Stimulated activated CD8-positive, alpha-beta memory T cell treated with anti-CD3 and anti-CD28 coated beads, Interleukin-7, amount 100 ng/mL, for 1 hour (primary cell): ENCODE measurements around the gene SPPL2A.

ENCODE experiments used
- DNase-seq, 2 donors: peaks; one replicate each; pipeline ENCODE4 v3.0.0-alpha.2; 2020; ENCODE audit warnings: low read depth in 2 of 2

The SPPL2A gene

DNA sequence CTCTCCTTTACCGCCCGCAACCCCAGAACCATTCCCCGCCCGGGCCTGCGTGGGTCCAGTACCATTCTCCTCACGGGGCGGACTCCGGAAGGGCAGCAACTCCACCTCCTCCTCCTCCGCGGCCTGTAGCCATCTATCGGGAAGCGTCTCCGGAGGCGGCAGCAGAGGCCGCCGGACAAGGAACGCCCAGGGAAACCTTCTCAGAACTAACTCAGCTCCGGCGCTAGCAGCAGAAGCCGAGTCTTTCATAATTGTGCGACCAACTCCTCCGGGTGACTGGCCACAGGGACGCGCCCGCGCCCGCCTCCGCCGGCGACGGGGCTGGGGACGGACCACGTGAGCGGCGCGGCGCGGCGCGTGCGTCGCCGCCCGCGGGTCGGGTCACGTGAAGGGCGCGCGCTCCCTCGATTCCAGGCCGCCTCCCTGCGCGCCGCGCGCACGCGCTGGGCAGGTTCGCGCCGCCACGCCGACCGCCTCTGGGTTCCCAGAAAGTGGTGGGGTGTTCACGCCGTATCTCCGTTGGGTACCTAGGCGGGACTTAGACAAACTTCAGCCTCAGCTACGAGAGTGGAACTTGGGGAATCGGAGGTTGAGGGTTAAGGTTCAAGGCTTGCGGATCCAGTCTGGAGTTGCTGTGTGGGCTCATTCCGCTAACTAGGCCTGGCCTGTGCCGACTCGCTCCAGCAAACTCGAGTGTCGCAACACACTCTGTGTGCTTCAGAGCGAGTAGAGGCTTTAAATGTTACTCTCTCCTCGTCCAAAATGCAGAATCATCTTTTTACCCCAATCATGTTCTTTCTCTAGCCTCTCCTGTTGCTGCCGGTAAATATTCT lies 78.8 kb downstream of the SPPL2A start, which contains the start of gene TRPM7:
Gene TRPM7, minus strand, starts transcription at position 329 of the 833 bp plus-strand sequence. Its CDS starts 264 bp downstream, at position 65.
- peak; percentile 75 to 79 for DNase-seq

DNA sequence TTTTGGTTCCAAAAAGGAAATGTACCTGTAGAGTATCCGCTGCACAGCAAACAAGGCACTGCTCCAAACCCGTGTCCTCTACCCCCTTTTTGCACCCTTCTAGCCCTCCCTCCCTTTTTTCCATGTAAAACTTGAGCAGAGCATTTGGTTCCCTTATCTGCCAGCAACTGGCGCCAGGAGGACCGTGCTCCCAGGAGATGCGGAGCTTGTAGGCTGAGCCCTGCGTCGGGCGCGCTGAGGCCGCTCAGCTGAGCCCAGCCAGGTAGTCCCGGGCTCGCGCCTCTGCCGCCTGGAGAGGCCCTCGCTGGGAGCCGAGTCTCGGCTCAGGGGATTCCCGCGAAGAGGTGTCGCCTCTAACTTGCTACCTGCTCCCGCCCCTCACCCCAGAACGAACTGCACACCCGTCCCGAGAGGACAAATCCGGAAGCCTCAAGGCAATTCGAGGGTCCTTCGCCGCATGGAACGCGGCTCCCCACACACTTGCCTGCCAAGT lies 79.5 kb downstream of the SPPL2A start:
- peak; percentile 32 to 43 for DNase-seq

DNA sequence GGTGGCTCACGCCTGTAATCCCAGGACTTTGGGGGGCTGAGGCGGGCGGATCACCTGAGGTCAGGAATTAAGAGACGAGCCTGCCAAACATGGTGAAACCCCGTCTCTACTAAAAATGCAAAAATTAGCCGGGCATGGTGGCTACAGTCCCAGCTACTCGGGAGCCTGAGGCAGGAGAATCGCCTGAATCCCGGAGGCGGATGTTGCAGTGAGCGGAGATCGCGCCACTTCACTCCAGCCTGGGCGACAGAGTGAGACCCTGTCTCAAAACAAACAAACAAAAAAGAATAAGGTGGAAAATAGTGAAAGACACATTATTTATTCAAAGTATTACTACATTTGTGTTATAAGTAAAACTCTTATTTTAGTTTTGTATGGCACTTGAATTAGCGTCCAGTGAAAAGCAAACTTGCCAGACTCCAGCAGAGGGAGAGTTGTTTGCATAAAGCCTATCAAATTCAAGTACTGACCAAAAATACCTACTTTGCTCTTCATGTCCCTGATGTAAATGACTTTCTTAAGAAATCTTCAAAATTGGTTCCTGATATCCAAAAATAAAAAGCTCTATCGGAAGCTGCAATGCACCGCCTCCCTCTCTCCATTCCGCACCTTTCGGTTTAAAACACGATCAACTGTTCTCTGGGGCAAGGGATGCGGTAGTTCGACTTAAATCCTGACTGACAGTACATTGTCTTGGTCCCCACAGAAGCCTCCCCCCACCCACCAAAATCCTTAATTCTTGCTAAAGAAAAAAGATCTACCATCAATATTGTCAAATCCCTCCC lies 80.1 kb downstream of the SPPL2A start:
- no peak for DNase-seq

DNA sequence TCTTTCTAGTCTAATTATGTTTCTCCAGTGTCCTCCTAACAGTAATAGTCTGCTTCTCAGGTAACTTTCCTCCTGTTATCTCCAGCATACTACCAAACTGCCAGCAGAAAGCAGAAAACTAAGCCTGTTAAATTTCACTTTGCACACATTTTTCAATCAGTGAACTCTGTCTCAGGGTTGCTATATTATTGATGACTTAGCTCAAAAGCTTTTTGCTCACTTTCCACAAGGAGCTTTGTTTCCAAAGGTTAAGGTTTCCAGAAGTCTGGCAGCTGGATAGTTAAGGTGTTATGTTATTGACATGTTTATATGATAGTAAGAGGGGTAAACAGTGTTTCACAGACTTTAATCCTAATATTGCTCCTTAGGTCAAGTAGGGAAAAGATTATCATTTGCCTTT lies 84.0 kb downstream of the SPPL2A start:
- DNase-seq = no peak

DNA sequence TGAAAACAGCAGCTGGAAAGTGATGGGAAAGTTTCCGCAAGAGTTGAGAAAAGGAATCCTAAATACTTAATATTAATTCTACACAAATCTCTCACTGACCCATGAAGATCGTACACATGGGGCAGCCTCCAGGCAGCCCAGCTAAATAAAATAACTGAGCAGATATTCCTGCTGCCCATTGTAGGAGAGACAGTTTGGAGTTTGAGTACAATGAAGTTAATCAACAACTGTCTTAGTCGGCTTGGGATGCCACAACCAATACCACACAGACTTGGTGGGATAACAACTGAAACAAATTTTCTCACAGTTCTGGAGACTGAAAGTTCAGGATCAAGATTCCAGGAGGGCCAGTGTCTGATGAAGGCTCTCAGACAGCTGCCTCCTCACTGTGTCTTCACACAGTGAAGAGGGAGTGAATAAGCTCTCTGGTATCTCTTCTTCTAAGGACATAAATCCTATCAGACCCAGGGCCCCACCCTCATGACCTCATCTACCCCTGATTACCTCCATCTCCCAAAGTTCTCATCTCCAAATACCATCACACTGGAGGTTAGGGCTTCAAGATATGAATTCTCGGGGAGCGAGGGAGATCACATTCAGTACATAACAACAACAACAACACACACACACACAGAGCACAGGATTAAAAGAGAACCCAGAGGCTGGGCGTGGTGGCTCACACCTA lies 88.6 kb downstream of the SPPL2A start:
- DNase-seq = no peak

DNA sequence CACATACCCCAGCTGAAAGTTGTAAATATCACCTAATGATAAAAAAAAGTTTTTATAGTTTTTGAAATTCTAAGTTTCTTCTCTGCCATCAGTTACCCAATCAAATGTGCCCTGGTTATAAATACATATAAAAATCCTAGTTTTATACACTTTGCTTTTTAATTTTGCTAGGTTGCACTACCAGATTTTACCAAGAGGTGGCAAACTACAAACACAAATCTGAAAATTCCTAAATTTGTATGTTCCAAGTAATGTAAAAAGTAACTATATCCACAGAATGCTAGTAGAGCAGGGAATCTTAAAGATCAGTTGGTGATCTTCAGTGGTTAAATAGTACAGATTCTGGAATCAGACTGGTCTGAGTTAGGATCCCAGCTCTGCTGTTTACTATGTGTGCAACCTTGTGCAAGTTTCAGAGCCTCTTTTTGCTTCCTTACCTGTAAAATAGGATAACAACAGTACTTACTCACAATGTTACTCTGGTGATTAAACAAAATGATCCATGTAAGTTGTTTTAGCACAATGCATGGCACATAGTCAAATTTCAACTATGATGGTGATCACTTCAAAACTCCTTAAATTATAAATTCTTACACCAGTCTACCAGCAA lies 89.9 kb downstream of the SPPL2A start:
- DNase-seq = no peak

DNA sequence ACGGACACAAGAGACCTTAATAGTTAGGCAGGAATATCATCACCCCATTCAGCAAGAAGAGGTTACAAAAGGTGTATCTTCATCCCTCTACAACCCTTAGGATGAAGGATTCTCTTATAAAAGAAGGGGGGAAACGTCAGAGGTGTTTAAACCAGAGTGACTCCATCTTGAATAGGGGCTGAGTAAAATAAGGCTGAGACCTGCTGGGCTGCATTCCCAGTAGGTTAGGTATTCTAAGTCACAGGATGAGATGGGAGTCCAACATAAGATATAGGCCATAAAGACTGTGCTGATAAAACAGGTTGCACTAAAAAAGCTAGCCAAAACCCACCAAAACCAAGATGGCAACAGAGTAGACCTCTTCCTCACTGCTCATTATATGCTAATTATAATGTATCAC lies 95.4 kb downstream of the SPPL2A start:
- DNase-seq = no peak

DNA sequence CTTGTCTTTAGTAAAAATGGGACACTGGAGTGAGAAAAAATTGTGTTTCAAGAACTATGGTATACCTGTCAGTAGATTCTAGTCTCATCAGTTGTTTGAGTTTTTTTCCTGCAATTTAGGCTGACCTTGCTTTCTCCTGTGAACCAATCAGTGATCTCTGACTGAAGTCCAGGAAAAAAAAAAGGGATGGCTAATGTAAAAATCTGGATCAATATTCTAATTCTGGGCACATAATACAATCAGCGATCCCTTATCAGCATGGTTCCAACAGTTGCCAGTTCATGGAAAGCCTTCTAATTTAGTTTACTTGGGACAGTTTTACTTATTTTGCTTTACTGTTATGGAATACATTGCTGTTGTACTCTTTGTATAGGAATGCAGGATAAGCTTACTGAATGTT lies 95.9 kb downstream of the SPPL2A start:
- DNase-seq = no peak

DNA sequence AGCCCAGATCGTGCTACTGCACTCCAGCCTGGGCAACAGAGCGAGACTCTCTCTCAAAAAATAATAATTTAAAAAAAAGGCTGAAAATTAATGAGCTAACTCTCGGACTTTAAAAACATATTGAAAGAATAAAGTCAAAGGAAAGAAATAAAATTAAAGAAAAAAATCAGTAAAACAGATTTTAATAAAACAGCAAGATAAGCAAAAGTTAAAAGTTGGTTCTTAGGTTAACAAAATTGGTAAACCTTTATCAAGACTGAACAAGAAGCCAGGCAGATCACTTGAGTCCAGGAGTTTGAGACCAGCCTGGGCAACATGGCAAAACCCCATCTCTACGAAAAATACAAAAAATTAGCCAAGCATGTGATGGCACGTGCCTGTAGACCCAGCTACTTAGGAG lies 99.6 kb downstream of the SPPL2A start:
- DNase-seq = no peak

DNA sequence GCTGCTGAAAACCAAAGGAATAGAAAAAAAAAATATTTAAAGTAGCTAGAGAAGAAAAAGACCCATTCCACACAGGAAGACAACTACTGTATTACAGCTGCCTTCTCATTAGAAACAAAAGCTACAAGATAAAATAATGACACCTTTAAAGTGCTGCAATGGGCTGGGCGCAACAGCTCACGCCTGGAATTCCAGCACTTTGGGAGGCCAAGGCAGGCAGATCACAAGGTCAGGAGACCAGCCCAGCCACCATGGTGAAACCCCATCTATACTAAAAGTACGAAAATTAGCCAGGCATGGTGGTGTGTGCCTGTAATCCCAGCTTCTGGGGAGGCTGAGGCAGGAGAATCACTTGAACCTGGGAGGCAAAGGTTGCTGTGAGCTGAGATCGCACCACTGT lies 110.0 kb downstream of the SPPL2A start:
- no peak for DNase-seq

DNA sequence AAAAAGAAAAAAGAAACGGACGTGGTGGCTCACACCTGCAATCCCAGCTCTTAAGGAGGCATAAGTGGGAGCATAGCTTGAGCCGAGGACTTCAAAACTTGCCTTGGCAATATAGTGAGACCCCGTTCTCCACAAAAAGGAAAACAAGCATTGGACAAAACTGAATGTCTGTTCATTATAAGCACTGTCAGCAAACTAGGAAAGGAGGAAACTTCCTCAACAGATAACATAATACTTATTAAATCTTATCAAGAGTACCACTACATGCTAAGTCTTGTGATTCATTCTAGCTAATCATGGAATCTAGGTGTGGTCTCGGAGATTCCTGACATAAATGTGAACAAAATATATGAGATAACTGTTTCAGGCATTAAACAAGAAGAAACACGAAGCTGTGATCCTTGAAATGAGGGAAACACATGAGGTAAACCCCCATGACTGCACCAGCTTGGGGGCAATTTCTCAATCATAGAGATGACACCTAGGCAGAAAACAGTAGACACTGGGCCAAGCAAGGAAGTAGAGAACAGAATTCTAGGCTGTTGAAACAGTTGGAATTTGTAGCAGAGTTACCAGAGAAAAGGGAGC lies 112.3 kb downstream of the SPPL2A start:
- no peak for DNase-seq

DNA sequence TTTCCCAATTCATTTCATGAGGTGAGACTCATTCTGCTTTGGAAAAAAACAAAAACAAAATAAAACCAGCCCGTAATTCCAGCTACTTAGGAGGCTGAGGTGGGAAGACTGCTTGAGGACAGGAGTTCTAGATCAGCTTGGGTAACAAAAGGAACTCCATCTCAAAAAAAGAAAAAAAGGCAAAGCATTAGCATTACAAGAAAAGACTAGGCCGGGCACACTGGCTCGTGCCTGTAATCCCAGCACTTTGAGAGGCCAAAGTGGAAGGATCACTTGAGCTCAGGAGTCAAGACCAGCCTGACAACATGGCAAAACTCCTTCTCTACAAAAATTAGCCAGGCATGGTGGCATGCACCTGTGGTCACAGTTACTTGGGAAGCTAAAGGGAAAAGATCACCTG lies 112.8 kb downstream of the SPPL2A start:
- no peak for DNase-seq
